HepG2 (cell line): ENCODE results near the gene PSMB8.

Experiments
- BHLHE40 ChIP-seq: IDR thresholded peaks from 2 replicates; pipeline ENCODE4 v1.6.1; 2011; ENCODE audit warnings: low read length, improper control_type of control experiment
- GLI4 ChIP-seq: sonication (generic); formaldehyde crosslinking; IDR thresholded peaks from 2 replicates; pipeline ENCODE4 v1.5.1; 2020; ENCODE audit warnings: missing genetic modification reagents, mild to moderate bottlenecking, moderate library complexity, borderline replicate concordance
- RAD21 ChIP-seq: fragments of 450-650 bp; formaldehyde crosslinking; IDR thresholded peaks from 2 replicates; pipeline ENCODE4 v1.5.0; 2020; ENCODE audit warnings: mild to moderate bottlenecking
- SRF ChIP-seq: IDR thresholded peaks from 2 replicates; pipeline ENCODE4 v1.6.1; 2011; ENCODE audit warnings: mild to moderate bottlenecking, low read depth, low read length, moderate library complexity
- ZNF430 ChIP-seq: sonication (generic); formaldehyde crosslinking; IDR thresholded peaks from 2 replicates; pipeline ENCODE4 v1.9.0; 2021; ENCODE audit warnings: mild to moderate bottlenecking, missing genetic modification reagents
- ZNF552 ChIP-seq: sonication (generic); formaldehyde crosslinking; IDR thresholded peaks from 2 replicates; pipeline ENCODE4 v1.9.0; 2022; ENCODE audit warnings: missing genetic modification reagents, mild to moderate bottlenecking, borderline replicate concordance
- TF ChIP-seq, protein P1 (sequence below): sonication (generic); formaldehyde crosslinking; IDR thresholded peaks from 2 replicates; pipeline ENCODE4 v1.5.0; 2020; ENCODE audit warnings: mild to moderate bottlenecking, missing genetic modification reagents, moderate library complexity
- TF ChIP-seq, protein P2 (sequence below): fragments of 450-650 bp; IDR thresholded peaks from 2 replicates; pipeline ENCODE4 v1.6.1; 2016
- TF ChIP-seq, protein P3 (sequence below): sonication (generic); formaldehyde crosslinking; IDR thresholded peaks from 2 replicates; pipeline ENCODE4 v1.4.0; 2020; ENCODE audit warnings: missing genetic modification reagents, borderline replicate concordance
- TF ChIP-seq, protein P4 (sequence below): sonication (generic); formaldehyde crosslinking; IDR thresholded peaks from 2 replicates; pipeline ENCODE4 v1.4.0; 2020; ENCODE audit warnings: mild to moderate bottlenecking, missing genetic modification reagents

DNA sequence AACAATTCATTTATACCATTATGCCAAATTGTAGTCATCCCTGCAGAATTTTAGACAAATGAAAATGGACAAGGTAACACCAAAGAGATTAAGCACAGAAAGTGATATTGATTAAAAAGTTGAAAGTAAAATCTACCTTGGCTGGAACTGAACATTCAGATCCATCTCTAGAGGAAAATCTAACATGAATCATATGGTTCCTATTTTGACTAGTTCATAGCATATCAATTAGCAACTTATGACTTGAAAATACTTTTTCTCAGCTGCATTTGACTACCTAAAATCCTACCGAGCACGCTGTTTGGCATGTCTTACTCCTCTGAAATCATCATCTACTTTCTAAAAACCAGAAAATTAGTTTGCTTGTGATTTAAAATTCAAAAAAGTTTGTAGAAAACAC is 32.8 kb upstream of the PSMB8 start:
- TF ChIP-seq SRF (no peak), ZNF552 (CRISPR knock-in tag) (no peak), RAD21 (no peak), ZNF430 (CRISPR knock-in tag) (no peak), BHLHE40 (no peak), GLI4 (CRISPR knock-in tag) (no peak)
- TF ChIP-seq, protein P1, sequence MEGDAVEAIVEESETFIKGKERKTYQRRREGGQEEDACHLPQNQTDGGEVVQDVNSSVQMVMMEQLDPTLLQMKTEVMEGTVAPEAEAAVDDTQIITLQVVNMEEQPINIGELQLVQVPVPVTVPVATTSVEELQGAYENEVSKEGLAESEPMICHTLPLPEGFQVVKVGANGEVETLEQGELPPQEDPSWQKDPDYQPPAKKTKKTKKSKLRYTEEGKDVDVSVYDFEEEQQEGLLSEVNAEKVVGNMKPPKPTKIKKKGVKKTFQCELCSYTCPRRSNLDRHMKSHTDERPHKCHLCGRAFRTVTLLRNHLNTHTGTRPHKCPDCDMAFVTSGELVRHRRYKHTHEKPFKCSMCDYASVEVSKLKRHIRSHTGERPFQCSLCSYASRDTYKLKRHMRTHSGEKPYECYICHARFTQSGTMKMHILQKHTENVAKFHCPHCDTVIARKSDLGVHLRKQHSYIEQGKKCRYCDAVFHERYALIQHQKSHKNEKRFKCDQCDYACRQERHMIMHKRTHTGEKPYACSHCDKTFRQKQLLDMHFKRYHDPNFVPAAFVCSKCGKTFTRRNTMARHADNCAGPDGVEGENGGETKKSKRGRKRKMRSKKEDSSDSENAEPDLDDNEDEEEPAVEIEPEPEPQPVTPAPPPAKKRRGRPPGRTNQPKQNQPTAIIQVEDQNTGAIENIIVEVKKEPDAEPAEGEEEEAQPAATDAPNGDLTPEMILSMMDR (CRISPR knock-in tag), result no peak
- TF ChIP-seq, protein P2, sequence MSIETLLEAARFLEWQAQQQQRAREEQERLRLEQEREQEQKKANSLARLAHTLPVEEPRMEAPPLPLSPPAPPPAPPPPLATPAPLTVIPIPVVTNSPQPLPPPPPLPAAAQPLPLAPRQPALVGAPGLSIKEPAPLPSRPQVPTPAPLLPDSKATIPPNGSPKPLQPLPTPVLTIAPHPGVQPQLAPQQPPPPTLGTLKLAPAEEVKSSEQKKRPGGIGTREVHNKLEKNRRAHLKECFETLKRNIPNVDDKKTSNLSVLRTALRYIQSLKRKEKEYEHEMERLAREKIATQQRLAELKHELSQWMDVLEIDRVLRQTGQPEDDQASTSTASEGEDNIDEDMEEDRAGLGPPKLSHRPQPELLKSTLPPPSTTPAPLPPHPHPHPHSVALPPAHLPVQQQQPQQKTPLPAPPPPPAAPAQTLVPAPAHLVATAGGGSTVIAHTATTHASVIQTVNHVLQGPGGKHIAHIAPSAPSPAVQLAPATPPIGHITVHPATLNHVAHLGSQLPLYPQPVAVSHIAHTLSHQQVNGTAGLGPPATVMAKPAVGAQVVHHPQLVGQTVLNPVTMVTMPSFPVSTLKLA, result no peak
- TF ChIP-seq, protein P3, sequence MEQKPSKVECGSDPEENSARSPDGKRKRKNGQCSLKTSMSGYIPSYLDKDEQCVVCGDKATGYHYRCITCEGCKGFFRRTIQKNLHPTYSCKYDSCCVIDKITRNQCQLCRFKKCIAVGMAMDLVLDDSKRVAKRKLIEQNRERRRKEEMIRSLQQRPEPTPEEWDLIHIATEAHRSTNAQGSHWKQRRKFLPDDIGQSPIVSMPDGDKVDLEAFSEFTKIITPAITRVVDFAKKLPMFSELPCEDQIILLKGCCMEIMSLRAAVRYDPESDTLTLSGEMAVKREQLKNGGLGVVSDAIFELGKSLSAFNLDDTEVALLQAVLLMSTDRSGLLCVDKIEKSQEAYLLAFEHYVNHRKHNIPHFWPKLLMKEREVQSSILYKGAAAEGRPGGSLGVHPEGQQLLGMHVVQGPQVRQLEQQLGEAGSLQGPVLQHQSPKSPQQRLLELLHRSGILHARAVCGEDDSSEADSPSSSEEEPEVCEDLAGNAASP (CRISPR knock-in tag), result no peak
- TF ChIP-seq, protein P4, sequence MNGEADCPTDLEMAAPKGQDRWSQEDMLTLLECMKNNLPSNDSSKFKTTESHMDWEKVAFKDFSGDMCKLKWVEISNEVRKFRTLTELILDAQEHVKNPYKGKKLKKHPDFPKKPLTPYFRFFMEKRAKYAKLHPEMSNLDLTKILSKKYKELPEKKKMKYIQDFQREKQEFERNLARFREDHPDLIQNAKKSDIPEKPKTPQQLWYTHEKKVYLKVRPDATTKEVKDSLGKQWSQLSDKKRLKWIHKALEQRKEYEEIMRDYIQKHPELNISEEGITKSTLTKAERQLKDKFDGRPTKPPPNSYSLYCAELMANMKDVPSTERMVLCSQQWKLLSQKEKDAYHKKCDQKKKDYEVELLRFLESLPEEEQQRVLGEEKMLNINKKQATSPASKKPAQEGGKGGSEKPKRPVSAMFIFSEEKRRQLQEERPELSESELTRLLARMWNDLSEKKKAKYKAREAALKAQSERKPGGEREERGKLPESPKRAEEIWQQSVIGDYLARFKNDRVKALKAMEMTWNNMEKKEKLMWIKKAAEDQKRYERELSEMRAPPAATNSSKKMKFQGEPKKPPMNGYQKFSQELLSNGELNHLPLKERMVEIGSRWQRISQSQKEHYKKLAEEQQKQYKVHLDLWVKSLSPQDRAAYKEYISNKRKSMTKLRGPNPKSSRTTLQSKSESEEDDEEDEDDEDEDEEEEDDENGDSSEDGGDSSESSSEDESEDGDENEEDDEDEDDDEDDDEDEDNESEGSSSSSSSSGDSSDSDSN (CRISPR knock-in tag), result no peak
